HL-60/S4 (cell line): Measurements from ENCODE around the gene HP.

ENCODE experiments used
- in situ Hi-C: fragments of 300-500 bp; cut with MboI; formaldehyde crosslinking; loops from 2 replicates; pipeline ENCODE4 v1.14.3; 2022; ENCODE audit warnings: low sequenced_read_pairs

HP gene

DNA sequence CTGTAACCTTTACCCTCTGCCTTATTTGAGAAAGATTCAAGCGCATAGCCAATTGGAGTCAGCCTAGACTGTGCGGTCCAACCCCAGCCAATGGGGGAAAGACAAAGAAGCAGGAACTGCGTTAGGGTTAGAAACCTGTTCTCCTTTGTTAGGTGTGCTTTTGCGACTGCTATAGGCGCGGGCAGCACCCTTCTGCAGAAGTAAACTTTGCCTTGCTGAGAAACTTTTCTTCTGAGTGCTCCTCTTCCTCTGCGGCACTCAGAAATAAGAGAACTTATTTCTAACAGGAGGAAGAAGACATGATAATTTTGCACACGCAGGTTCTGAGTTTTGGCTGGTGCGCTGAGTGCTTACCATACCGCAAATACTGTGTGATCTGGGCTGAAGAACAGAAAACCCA, 30.1 kb downstream of the HP start:
- in situ Hi-C loops: no loop called here

DNA sequence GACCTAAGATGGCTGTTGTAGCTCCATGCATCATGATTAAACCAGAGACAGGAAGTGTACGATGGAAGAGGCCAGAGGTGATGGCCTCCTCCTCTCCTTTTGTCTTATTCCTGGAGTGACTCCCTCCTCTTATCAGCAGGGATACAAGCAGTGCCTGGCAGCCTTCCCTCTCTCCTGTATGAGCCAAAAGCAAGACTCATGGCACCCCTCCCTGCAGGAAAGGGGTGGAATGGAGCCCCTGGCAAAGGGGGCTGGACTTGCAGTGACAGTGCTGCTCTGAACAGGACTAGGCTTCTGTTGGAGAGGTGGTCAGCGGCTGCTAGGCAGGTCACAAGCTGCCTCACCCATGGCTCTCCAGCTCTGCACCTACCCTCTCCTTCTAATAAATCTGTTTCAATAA, 30.7 kb downstream of the HP start:
- in situ Hi-C loops: no loop called here

DNA sequence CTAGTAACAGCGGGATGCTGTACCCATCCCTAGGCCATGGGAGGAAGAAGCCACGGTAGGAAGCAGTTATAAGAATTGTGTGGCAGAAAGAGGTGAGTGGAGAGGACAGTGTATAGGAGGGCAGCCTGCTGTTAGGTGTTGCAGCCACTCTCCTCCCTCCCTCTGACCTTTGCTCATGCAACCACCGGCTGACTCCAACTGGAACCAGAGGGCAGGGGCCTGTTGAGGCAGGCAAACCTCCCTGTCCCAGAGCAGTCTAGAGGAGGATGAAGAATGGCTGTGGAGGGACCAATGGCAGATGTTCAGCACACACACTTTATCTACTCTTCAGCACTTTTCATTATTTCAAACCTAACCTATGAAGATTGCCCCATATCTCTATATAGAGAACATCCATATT, 36.9 kb downstream of the HP start:
- in situ Hi-C loops: no loop called here

DNA sequence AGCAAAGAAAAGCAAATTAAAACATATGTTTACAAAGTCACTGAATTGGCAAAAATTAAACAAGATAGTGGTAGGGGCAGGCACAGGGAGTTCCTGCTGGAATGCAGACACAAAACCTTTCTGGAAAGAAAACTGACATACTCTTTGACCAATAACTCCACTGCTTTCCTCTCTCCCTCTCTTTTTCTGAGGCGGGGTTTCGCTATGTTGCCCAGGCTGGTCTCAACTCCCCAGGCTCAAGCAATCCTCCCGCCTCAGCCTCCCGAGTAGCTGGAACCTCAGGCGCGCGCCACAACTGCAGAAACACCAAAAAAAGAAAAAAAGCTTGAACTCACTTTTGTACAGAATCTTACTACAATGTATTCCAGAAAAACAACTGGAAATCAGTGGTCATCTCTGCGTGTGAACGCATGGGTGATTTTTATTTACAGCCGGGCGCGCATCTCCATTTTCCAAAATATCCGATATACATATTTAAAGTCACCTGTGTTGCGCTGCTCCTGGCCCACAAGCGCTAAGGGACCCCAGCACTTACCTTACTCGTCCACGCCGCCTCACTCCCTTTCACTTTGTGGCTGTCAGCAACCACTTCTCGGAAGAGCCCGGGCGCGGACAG, 38.6 kb downstream of the HP start:
- in situ Hi-C loops: no loop called here

DNA sequence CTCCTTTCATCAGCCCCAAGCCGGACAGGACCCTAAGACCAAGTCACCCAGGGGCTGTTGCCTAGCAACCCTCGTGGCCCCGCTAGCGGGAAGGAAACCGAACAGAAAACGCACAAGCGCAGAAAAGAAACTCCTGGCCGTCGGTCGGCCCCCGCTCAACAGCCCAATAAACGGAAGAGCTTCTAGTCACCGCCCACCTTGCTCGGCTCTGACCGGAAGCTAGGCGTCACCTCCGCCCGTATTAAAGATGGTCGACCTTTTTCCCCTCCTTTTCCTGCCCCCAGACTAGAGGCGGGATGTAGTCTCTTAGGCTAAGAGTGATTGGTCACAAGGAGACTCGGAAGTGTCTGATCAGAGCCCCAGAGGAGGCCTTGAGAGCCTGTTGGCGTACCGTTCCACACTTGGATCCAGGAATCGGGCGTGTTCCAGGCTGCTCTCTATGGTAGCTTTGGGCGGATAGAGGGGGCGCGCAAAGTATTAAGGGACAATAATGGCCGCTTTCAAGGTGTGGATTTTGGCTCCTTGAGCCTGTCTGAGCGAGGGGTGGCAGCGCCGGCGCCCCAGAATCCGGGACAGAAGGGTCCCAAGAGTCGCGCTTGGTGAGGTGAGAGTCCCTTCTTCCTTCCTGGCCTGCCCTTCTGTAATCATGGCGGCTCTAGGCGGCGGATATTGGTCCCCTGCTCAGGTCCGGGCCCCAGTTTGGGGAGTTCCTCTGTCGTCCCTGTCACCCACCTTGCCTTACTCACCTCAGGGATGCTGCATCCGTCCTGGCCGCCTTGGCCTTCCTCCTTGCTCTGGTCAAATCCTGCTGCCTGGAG, 39.4 kb downstream of the HP start, which contains the start of the genes DHX38 and TXNL4B:
Gene DHX38, plus strand, starts transcription at position 400 of the 818 bp plus-strand sequence. CDS start 2,311 bp downstream, outside the sequence.
Gene TXNL4B, minus strand, starts transcription at position 173 of the 818 bp plus-strand sequence. CDS start 2,871 bp downstream, outside the sequence.
- in situ Hi-C loops: no loop called here

DNA sequence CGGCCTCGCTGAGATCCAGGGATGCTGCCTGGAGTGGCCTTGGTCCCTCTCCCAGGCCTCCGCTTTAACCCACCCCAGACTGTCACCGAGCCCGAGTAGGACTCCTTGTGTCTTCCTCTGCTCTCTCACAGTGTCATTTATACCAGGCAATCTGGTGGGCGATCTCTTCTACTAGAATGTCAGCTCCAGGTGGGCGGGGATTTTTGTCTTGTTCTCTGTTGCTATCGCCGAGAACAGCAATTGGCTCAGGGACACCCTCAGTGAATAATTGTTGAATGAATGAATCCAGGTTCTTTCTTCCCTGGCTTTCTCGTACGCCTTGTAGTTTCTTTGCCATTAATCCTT, 39.9 kb downstream of the HP start:
- in situ Hi-C loops: no loop called here

DNA sequence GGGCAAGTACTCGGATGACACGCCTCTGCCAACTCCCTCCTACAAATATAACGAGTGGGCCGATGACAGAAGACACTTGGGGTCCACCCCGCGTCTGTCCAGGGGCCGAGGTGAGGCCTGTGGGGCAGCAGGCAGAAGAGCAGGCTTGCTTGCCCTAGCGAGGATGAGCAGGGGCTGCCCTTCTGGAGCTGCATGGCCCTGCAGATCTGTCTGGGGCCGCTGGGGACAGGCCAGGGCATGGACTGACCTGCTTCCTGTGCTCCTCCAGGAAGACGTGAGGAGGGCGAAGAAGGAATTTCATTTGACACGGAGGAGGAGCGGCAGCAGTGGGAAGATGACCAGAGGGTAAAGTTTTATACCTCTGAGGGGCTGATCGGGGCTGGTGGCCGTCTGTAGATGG, 44.6 kb downstream of the HP start:
- in situ Hi-C loops: no loop called here

DNA sequence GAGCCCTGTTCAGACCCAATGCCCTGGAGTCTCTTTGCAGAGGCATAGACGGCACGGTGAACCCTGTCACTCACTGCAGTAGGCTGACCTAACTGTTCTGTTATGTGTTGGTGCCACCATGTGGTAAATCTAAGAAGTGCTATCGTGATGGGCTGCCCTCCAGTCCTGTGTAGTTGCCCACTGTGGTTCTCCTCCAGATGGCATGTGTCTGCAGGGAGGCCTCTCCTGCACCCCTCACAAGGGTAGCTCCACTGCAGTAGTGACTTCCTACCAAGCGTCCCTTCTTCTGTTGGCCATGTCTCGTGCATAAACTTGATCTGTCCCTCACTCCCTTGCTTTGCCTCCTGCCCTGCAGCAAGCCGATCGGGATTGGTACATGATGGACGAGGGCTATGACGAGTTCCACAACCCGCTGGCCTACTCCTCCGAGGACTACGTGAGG, 45.1 kb downstream of the HP start:
- in situ Hi-C loops: no loop called here

DNA sequence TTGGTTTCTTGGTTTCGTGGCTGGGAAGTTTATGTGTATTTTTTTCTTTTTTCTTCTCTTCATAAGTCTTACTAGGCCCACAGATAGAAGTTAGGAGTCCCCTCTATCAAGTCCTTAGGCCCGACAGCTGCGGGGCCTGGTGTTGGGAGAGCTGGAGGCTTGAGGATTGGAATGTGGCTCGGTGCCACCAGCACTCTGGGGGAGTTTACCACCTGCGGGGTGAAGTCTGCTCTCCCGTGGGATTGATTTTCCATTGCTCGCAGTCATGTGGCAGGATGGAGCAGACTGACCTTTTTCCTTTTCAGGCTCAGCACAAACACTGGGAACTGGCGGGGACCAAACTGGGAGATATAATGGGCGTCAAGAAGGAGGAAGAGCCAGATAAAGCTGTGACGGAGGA, 46.9 kb downstream of the HP start:
- in situ Hi-C loops: no loop called here

DNA sequence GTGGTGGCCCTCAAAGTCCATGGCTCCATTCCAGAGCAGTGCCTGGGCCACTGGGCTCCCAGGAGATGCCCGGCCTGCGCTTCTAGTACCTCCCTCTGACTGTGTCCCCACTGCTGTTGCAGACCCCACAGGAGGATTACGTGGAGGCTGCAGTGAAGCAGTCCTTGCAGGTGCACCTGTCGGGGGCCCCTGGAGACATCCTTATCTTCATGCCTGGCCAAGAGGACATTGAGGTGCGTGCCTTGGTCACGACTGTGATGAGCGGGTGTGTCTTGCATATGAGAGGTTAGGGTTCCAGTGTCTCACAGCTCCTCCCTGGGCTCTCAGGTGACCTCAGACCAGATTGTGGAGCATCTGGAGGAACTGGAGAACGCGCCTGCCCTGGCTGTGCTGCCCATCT, 50.6 kb downstream of the HP start:
- in situ Hi-C loops: no loop called here

DNA sequence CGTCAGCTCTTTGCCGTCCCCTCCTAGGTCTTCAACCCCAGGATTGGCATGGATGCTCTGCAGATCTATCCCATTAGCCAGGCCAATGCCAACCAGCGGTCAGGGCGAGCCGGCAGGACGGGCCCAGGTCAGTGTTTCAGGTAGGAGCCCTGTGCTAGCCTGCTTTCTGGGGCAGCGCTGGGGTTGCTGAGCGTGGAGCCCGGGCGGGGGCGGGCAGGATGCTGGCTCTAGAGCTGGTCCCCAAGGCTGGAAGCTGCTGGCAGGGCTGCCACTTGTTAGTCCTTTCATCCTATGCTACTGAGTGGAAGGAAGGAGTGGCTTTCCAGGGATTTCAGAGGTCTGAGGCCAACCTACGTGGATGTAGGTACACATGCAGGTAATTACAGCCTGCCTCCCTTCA, 51.7 kb downstream of the HP start:
- in situ Hi-C loops: no loop called here

DNA sequence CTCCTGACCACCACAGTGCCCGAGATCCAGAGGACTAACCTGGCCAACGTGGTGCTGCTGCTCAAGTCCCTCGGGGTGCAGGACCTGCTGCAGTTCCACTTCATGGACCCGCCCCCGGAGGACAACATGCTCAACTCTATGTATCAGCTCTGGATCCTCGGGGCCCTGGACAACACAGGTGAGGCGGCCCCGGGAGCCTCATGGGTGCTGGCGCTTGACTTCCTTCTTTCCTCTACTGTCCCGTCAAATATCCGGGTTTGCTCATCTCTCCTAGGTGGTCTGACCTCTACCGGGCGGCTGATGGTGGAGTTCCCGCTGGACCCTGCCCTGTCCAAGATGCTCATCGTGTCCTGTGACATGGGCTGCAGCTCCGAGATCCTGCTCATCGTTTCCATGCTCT, 53.1 kb downstream of the HP start:
- in situ Hi-C loops: no loop called here

DNA sequence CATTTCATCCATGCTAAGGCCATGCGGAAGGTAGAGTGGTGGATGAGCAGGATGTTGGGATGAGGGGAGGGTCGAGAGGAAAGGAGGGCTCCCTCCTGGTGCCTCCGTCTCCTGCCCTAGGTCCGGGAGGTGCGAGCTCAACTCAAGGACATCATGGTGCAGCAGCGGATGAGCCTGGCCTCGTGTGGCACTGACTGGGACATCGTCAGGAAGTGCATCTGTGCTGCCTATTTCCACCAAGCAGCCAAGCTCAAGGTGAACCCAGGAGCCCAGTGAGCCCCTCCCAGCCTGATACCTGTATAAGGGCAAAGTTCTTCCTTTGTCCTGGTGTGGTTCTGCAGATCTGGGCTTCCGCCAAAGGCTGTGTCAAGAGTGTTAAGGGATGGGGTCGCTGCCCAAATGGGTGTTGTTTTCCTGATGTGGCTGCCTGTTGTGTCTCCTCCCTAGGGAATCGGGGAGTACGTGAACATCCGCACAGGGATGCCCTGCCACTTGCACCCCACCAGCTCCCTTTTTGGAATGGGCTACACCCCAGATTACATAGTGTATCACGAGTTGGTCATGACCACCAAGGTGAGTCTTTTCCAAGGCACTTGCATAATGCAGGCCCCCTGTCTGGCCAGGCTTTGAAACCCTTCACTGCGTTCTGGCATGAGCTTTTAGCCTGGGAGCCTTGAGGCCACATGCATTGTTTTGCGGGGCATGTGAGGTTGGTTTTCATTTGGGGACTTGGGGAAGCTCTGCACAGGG, 54.2 kb downstream of the HP start:
- in situ Hi-C loops: no loop called here

DNA sequence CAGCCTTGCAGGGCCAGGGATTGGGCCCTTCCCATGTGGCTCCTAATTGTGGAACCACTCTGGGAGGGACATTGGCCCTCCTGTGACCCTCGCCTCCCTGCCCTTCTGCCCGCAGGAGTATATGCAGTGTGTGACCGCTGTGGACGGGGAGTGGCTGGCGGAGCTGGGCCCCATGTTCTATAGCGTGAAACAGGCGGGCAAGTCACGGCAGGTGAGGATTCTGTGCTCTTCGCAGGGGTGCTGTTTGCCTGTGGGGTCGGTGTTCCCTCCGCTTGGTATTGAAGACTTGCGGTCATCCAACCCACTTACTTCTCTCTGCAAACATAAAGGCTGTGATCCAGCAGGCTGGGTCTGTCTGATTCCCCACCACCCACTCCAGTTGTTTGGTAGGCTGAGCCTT, 55.0 kb downstream of the HP start:
- in situ Hi-C loops: no loop called here

DNA sequence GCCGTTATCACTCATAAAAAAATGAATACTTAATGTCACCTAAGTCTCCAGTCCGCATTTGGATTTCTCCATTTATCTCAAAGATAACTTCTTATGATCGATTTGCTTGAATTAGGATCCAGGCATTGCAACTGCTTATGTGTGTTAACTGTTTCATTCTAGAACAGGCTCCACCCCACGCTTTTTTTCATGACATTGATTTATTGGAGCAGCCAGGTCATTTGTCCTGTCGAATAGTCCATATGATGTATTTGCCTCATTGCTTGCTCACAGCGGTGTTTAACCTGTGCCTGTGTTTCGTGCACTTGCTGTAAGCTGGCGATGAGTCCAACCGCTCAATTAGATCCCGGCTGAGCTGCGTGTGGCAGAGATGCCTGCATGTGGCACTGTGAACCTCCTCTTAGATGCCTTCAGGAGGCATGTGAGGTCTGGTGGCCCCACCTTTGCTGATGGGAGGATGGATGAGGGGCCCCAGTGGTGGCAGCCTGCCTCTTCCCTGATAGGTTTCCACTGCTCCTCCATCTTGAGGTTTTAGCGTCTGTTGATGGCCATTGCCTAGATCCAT, 55.7 kb downstream of the HP start:
- in situ Hi-C loops: no loop called here
